HG03354 (cell line): ENCODE data around the gene AFF3.

Experiments
- ATAC-seq: cut with Tn5 transposase; IDR thresholded peaks from one replicate; pipeline ENCODE4 v1.9.1; 2021; ENCODE audit warnings: mild to moderate bottlenecking; ENCODE audit not compliant: unreplicated experiment, poor library complexity, severe bottlenecking

Gene AFF3

DNA sequence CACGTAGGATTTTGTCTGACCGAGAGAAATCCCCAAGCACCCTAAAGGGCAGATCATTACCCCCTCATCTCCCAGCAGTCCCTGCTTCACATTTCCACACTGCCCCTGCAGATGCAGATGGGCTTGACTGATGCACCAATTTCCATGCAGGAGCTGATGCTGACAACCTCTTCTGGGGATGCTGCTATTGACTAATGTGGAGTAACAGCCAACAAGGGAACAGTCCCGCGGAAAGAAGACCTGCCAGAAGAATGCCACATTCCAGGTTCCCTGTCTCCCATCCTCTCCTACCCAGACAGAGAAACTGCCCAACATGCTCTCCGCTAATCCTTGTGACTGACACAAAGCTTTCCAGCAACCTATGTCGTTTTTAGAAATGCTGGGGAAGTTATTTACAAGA lies 91.7 kb downstream of the AFF3 start:
- ATAC-seq, result no peak

DNA sequence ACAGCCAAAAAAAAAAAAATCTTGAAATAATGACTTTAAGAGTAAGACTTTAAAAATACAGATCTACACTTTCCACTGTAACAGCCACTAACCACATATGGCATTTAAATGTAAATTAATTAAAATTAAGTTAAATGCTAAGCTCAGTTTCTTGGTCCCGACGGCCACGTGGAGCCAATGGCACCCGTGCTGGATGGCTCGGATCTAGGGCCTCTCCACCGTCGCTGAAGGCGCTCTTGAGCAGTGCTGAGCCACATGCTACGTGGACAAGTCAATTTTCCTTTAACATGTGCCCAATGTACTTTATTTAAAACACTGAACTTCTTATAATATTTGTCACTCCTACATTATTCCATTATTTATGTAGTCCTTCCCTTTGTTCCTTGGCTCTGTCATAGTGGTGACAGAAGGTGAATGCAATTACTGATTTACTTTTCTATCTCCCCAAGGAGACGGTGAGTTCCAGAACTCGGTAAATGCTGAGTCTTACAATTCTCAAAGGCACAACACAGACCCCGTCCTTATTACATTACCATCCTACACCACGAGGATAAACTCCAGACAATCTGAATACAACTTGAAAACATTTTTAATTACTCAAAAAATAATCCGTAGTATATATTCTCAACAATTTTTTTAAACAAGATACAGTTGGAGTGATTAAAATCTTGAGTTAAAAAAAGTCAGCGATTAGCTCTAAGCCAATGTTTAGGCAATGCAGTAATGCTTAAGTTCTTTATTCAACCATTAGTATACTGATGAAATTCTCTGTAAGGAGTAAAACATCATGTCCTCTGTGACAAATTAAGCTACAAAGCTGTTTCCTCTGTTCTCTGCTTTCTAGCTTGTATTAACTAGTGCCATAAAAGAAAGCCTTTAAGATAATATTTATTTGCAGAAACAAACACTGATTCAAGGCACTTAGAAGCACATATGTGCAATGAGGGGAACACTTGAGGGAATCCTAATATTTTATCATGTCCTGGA lies 95.1 kb downstream of the AFF3 start:
- ATAC-seq, result no peak

DNA sequence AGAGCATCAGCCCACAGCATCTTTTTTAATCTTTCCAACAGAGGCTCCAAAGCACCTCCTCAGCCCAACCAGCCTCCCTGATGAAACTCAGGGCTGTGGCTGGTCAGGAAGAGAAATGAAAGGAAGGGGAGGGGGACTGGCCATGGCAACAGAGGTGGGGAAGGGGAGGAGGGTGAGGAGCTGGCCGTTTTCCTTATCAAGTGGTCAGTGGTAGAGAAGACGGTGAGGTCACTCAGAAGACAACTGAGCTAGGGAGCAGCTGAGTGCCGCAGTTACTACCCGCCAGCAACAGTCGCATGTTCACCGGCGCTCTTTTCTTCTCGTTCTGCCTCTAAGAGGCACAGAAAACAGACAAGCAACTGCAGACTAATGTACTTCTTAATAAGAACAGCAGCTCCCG lies 97.4 kb downstream of the AFF3 start:
- no peak for ATAC-seq

DNA sequence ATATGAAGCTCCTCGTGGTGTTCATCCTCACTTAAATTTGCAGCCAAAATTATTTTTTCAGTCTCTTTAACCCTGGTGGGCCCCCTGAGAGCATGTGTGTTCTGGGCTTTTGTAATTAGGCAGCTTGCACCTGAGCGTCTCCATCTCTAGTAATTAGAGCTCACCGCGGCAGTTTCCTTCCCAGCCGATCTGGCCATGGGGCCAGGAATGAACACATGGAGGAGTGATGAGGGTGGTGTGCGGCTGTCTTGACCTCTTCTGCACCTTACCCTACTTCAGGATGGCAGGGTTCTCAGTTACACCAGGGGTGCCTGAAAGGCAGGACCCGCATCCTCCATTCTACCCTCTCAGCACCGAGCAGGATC lies 98.5 kb downstream of the AFF3 start:
- no peak for ATAC-seq

DNA sequence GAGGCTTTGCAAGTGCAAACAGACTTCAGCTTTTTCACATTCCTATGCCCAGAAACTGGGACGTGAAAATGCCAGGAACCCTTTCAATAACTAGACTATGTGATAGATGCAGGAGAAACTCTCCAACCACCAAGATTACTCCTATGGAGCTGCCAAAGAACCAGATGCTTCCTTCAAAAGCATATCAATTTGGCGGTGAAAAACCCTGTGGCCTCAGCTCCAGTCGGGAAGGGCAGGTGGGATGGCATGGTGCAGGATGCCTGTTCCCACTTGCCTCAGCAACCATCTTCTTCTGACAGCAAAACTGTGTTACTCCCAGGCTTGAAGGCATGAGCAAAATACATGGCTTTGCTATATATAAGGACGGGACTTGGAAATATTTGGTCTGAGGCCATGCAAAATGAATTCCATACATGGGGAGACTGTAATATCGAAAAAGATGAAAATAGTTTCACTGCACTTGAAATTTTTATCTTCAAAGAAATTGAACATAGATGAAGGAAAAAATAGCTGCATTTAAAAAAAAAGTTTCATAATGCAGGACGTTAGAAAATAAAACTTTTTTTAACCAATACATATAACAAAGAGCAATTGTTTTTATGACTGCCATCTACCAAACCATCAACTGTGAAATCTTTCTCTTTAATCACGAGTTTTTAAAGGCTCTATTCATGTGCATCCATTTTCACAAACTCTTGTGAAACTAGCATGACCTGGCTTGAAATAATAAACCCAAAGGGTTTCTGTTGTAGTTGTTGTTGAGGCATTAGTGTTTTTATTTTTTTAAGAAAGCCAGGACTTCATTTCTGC lies 99.1 kb downstream of the AFF3 start:
- no peak for ATAC-seq

DNA sequence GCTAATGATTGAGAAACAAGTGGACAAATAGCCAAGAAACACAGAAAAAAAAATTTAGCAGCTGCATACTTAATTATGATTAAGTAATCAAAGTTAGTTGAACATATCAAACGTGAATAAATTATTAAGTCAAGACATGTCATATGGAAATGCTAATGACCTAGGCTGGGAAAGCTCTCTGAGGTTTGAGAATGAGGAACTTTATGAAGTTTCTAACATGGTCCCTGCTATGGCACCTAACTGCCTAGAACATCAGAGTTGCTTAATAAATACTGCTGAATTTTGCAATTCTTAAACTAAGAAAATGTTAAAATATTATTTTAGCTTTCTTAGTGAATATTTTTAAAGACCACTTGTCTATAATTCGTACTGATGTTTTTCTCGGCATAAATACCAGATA lies 99.8 kb downstream of the AFF3 start:
- no peak for ATAC-seq

DNA sequence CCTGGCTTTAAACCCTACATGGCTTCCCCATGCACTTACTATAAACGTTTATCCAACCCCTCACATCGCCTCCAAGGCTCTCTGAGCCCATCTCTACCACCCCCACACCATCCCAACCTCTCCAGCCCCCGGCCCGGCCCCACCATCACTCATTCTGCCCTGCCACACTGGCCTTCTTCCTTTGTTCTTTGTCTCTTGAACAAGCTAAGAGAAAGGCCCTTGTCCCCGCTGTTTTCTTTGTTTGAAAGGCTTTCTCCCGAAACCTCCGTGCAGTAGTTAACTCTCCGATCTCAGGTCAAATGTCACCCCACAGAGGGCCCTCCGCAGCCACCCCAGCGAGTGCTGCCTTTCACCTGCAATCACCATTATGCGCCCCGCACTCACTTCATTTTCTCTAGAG lies 100.4 kb downstream of the AFF3 start:
- no peak for ATAC-seq

DNA sequence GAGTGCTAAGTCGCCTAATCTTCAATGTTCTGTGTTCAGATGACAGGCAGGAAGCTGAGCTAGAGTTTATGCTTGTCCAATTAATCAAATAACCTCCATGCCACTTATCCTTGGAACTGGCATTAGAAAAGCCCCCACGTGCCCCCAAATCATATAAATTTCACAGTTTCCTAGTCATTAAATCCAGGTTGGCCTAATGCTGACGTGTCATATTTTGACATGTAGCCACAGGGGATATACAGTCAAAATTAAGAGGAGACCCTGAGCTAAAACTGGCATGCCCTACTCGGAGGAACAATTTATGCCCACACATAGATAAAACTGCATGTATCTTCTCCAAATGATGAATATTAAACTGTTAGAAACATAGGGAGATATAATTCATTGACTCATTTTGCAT lies 101.0 kb downstream of the AFF3 start:
- ATAC-seq, result no peak

DNA sequence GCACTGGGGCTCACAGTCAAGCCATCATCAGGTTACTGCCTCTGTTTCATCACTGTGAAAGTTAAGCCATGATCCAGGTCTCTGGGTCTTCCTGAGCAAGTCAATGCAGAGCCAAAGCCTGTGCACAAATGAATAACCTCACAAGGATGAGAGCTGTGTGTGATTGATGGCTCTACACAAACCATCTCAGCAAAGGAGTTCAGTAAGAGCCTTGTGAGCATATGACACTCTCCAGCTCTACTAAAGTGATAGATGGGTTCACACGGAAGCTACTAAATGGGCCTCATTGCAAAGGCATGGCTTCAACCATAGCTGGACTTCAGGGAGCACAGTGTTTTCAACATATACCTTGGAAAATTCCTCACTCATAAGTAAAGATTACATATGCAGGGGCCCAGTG lies 101.5 kb downstream of the AFF3 start:
- no peak for ATAC-seq

DNA sequence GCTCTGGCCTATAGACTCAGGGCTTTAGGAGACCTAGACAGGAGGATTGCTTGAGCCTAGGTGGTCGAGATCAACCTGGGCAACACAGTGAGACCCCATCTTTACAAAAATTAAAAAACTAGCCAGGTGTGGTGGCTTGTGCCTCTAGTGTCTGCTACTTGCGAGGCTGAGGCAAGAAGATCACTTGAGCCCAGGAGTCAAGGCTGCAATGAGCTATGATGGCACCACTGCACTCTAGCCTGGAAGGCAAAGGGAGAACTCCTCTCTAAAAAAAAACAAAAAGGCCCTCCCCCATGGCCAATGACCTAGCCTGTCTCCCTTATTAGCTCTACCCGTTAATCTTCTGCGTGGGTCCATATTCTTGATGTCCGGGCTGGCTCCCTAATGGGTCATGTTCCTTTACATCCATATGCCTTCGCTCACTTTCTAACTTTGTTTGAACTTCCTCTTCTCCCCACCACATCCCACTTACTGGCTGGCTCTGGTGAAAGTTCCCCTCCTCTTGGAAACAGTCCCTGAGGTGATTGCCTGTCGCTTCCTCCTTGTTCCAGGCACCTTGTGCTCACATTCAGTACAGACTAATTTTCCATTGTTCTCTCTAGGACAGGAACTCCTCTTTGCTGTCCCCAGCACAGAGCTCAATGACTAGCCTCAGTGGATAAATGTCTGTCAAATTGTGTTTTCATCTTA lies 103.0 kb downstream of the AFF3 start:
- ATAC-seq, result no peak

DNA sequence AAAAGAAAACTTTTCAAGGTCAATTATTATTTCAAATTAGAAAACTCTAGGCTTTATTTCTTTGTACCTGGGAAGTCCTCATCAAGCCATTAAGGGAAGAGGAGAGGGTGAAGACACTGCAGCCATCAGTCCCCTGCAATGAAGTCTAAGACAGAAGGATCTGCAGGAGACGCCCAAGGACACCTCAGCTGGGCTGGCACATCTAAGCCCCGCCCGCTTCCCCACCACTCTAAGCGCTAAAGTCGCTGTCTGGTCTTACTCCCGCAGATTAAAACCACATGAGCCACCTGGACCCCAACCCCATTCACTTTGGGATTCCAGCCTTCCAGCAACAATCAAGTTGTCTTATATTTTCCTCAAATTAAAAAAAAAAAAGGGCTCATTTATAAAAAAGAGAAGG lies 104.4 kb downstream of the AFF3 start:
- ATAC-seq, result no peak

DNA sequence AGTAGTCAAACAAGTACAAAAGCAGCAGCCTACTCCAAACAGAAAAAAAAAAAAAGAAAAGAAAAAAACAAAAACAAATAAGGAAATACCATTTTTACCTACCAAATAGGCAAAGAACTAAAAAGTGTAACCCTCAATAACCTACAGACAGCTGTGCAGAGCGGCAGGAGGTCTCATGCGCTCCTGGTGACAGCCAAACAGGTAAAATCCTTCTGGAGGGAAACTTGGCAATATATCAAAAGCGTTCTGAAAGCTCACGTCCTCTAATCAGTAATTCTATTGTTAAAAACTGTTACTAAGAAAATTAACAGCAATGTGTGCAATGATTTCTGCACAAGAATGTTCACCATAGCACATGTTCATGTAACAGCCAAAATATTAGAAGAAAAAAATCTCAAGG lies 105.6 kb downstream of the AFF3 start:
- ATAC-seq, result no peak

DNA sequence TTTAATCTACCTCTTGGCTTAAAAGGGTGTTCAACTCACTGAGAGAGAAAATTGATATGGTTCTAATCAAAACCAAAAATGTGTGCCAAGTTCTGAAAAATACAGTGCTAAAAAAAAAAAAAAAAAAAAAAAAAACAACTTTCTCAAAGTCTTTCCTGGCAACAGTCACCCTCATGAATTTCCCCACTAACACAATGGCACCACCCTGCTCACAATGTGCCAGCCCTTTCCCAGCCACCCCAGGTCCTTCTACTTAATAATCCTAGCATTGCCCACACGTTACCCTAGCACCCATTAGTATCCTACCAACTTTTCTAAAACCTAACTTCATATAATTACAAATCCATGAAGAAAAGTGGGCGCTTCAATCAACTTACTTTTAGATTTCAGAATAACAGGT lies 106.4 kb downstream of the AFF3 start:
- no peak for ATAC-seq

DNA sequence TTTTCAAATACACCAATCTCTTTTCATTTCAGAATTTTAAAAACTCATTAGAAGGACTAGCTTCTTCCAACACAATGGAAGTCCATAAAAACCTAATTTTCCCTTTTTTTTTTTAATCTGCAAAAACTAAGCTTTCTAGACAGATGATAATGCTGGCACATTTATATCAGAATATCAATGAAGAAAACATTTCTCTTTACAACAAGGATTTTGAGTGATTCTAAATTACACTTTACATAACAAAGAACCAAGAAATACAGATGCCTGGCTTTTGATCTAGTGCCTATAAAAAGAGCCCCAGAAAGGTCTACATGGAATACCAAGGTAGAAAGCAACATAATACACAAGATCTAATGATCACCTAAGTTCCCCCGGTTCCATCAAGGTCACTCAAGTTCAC lies 108.0 kb downstream of the AFF3 start:
- no peak for ATAC-seq

DNA sequence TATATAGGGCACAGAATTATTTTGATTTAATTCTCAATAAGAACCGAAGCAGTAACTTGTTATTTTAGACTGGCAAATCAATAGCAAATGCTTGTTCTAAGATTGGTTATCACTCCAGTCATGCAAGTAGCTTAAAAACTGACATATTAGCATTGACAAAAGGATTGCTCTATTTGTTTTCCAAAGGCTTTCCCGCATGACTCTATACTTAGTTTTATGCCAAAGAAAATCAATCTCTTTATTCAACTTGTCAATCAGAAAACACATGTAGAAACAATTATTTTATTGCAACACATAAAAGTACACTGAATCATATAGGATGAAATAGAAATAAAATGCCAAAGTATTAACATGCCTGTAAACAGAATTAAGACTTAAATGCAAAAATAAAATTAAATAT lies 108.4 kb downstream of the AFF3 start:
- no peak for ATAC-seq

DNA sequence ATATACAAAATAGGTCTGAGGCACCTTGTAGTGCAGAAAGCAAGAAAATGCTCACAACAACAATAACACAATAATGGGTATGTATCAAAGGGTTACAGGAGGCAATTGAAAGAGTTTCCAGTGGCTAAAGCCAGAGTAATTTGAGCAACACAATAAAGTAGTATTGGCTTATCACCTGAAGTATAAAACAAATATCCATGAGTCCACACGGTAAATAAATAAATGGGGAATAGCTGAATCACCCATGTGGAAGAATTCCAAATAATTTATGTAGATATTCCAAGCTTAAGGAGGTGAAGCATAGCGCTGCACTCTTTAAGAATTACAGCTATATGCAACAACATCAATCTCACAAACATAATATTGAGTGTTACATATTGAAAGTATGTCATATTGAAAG lies 110.8 kb downstream of the AFF3 start:
- ATAC-seq, result no peak

DNA sequence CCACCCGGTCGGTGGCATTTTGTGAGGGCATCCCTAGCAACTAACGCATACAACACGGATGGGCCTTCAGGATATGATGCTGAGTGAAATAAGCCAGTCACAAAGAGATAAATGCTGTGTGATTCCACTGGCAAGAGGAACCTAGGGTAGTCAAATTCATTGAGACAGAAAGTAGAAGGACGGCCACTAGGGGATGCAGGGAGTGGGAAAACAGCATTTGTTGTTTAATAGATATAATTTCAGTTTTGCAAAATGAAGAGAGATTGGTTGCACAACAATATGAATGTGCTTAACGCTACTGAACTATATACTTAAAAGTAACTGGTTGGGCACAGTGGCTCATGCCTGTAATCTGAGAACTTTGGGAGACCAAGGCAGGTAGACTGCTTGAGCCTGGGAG lies 112.9 kb downstream of the AFF3 start:
- ATAC-seq, result no peak

DNA sequence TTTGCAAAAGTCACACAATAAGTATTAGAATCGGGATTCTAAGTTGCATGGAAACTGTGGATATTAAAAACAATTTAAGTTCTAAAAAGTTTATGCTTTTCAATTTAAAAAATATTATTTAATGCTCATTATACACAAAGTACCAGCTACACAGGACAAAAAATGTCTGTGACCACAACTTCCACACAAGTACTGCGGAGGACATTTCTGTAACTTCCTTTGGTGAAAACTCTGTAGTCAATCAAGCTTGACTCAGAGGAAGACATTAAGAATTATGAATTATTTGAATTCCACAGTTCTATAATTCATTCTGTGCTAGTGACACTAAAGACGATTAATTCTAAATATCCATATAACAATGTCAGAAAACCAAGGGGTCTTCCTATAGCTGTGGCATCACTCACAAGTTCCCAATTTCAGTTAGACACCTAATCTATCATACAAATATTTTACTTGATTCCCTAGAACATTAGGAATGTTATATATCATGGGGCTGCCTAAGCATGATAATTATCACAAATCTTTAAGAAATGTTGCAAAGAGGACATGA lies 120.5 kb downstream of the AFF3 start:
- ATAC-seq, result no peak

DNA sequence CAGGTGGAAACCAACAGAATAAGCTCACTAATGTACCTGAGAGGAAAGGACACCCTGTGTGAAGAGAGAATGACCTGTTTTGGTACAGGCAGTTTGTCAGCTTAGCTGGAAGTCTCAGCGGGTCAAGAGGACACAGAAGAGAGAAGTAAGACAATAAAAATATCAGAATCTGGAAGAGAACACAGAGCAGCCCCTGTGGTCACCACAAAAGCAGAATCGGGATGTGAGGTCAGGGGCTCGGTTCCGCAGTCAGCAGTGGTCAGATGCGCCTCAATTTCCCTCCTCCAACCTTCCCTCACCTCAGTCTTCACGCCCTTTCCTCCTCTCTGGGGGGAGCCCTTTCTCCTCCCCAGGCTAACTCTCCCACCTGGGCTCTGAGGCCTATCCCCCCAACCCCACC lies 122.9 kb downstream of the AFF3 start:
- ATAC-seq, result no peak
